Measurements from ENCODE around the gene CADM1.

Gene CADM1

GRCh38 chr11:115244758-115245157, 259.5 kb downstream of the CADM1 start:
- ChIA-PET CTCF (no interaction called here), POLR2A (ENCODE audit: low non-redundant PET) (no interaction called here)
- no peak for DNase-seq (ENCODE audit: low spot score)
- no peak overlapping the region for H3K27ac ChIP-seq
- TF ChIP-seq CTCF (conservative IDR thresholded peaks at IDR 0.05; ENCODE audit: low read depth): no peak

GRCh38 chr11:115244296-115244695, 259.9 kb downstream of the CADM1 start:
- DNase-seq (ENCODE audit: low spot score): no peak
- ChIA-PET CTCF (interaction anchor here (0.6 kb wide), 1 partner anchor 1037 kb away, joined by 4 read pairs; no protein-coding TSS in a partner anchor), POLR2A (ENCODE audit: low non-redundant PET) (no interaction called here)
- no peak for TF ChIP-seq CTCF (conservative IDR thresholded peaks at IDR 0.05; ENCODE audit: low read depth)
- no peak overlapping the region for H3K27ac ChIP-seq

- no peak overlapping the region for H3K27ac ChIP-seq
- ChIA-PET POLR2A (ENCODE audit: low non-redundant PET) (no interaction called here), CTCF (no interaction called here)
- no peak for DNase-seq (ENCODE audit: low spot score)
- no peak for TF ChIP-seq CTCF (conservative IDR thresholded peaks at IDR 0.05; ENCODE audit: low read depth)
These were observed 261.2 kb downstream of the CADM1 start for GRCh38 chr11:115242982-115243381.

GRCh38 chr11:115241899-115242298, 262.3 kb downstream of the CADM1 start:
- DNase-seq (ENCODE audit: low spot score): no peak
- ChIA-PET POLR2A (ENCODE audit: low non-redundant PET) (interaction anchor here (0.5 kb wide), 1 partner anchor 1751 kb away, joined by 5 read pairs; no protein-coding TSS in a partner anchor), CTCF (no interaction called here)
- TF ChIP-seq CTCF (conservative IDR thresholded peaks at IDR 0.05; ENCODE audit: low read depth): no peak
- H3K27ac ChIP-seq: no peak overlapping the region

GRCh38 chr11:115238791-115239190, 265.4 kb downstream of the CADM1 start:
- no peak for DNase-seq (ENCODE audit: low spot score)
- ChIA-PET POLR2A (ENCODE audit: low non-redundant PET) (no interaction called here), CTCF (interaction anchor here (0.7 kb wide), 1 partner anchor 973 kb away, joined by 4 read pairs; no protein-coding TSS in a partner anchor)
- no peak for TF ChIP-seq CTCF (conservative IDR thresholded peaks at IDR 0.05; ENCODE audit: low read depth)
- H3K27ac ChIP-seq: no peak overlapping the region

GRCh38 chr11:115238086-115238485, 266.1 kb downstream of the CADM1 start:
- ChIA-PET CTCF (interaction anchor here (0.6 to 0.7 kb wide), 2 partner anchors 38 to 972 kb away, joined by 3 to 4 read pairs; no protein-coding TSS in a partner anchor), POLR2A (ENCODE audit: low non-redundant PET) (no interaction called here)
- no peak overlapping the region for H3K27ac ChIP-seq
- DNase-seq (ENCODE audit: low spot score): no peak
- no peak for TF ChIP-seq CTCF (conservative IDR thresholded peaks at IDR 0.05; ENCODE audit: low read depth)

GRCh38 chr11:115237578-115237977, 266.6 kb downstream of the CADM1 start:
- TF ChIP-seq CTCF (conservative IDR thresholded peaks at IDR 0.05; ENCODE audit: low read depth): no peak
- H3K27ac ChIP-seq: no peak overlapping the region
- DNase-seq (ENCODE audit: low spot score): no peak
- CTCF ChIA-PET: no interaction called here
- POLR2A ChIA-PET (ENCODE audit: low non-redundant PET): no interaction called here

All from RWPE1 (cell line).